PC-9 (cell line): ENCODE data around the gene TYROBP. TPM values are rescaled to one million over a fixed set of nuclear protein-coding genes. Genes with fewer than 3 reads are reported as not detected.

Experiments used
- BruUV-seq: library from RNA; stranded (reverse); fragments of 400-500 nt; replicated peaks from 2 replicates; lab custom pipeline; 2021; lab: Mats Ljungman, UMichigan
- CTCF ChIA-PET: fragments of 300-600 bp; sonication (Branson Sonifier 250); formaldehyde crosslinking; loops from one replicate; lab custom pipeline; 2022; ENCODE audit warnings: antibody characterized with exemption; lab: Charles Lee
- POLR2A ChIA-PET: fragments of 300-600 bp; sonication (Branson Sonifier 250); formaldehyde crosslinking; loops from one replicate; lab custom pipeline; 2022; ENCODE audit warnings: antibody characterized with exemption; ENCODE audit not compliant: unreplicated experiment; lab: Charles Lee
- DNase-seq, 2 experiments: peaks; one replicate each; pipeline versions ENCODE4 v3.0.0 to v3.0.0-alpha.2; 2015 to 2022; ENCODE audit warnings: mixed read lengths in 1 of 2
- H2AFZ ChIP-seq: fragments of 200-600 bp; sonication (generic); 2 replicates; pipeline ENCODE4 v1.8.1; 2017; ENCODE audit warnings: antibody characterized with exemption
- H3F3A ChIP-seq: fragments of 200-600 bp; sonication (generic); 2 replicates; pipeline ENCODE4 v1.8.1; 2017; ENCODE audit warnings: antibody characterized with exemption, mild to moderate bottlenecking, low read depth; ENCODE audit not compliant: insufficient read depth
- H3K27ac ChIP-seq: fragments of 200-600 bp; sonication (generic); 2 replicates; pipeline ENCODE4 v1.6.1; 2016; ENCODE audit warnings: mixed run types
- H3K27me3 ChIP-seq: fragments of 200-600 bp; sonication (generic); 2 replicates; pipeline ENCODE4 v1.6.1; 2016; ENCODE audit warnings: low read depth, mixed run types; ENCODE audit not compliant: insufficient read depth
- H3K36me3 ChIP-seq: fragments of 200-600 bp; sonication (generic); 2 replicates; pipeline ENCODE4 v1.6.1; 2016; ENCODE audit warnings: low read depth, mixed run types
- H3K4me1 ChIP-seq: fragments of 200-600 bp; sonication (generic); replicated peaks from 2 replicates; pipeline ENCODE4 v1.6.1; 2016; ENCODE audit warnings: mixed run types; ENCODE audit not compliant: insufficient read depth
- H3K4me2 ChIP-seq: fragments of 200-600 bp; sonication (generic); 2 replicates; pipeline ENCODE4 v1.6.1; 2017; ENCODE audit warnings: mixed run types
- H3K4me3 ChIP-seq: fragments of 200-600 bp; sonication (generic); 2 replicates; pipeline ENCODE4 v1.6.1; 2016; ENCODE audit warnings: mixed run types
- H3K79me2 ChIP-seq: fragments of 200-600 bp; sonication (generic); 2 replicates; pipeline ENCODE4 v1.6.1; 2017; ENCODE audit warnings: low read depth, mixed run types
- H3K9me2 ChIP-seq: fragments of 200-600 bp; sonication (generic); 2 replicates; pipeline ENCODE4 v1.8.1; 2017; ENCODE audit warnings: mild to moderate bottlenecking; ENCODE audit not compliant: insufficient read depth
- H3K9me3 ChIP-seq: fragments of 200-600 bp; sonication (generic); 2 replicates; pipeline ENCODE4 v1.8.1; 2016; ENCODE audit warnings: low read depth; ENCODE audit not compliant: insufficient read depth
- H4K20me1 ChIP-seq: fragments of 200-600 bp; sonication (generic); 2 replicates; pipeline ENCODE4 v1.8.1; 2017; ENCODE audit not compliant: insufficient read depth
- CTCF ChIP-seq: fragments of 200-600 bp; sonication (generic); conservative IDR thresholded peaks from 2 replicates; pipeline ENCODE4 v1.6.1; 2017; ENCODE audit warnings: mixed run types, antibody characterized with exemption, mild to moderate bottlenecking, moderate library complexity
- EZH2 ChIP-seq: fragments of 200-600 bp; sonication (generic); IDR thresholded peaks from 2 replicates; pipeline ENCODE4 v1.8.0; 2017; ENCODE audit warnings: antibody characterized with exemption, low read depth
- intact Hi-C: fragments of 100-400 bp; cut with micrococcal nuclease; formaldehyde crosslinking; loops from one replicate; pipeline ENCODE4 v1.10.0; 2022; ENCODE audit not compliant: unreplicated experiment
- total RNA-seq: library from RNA; stranded (reverse); gene quantifications from 2 replicates; pipeline ENCODE4 v1.2.3, GENCODE V29; 2021

The TYROBP gene
- total RNA-seq, 1 experiment from 2014 or later = not detected

DNA sequence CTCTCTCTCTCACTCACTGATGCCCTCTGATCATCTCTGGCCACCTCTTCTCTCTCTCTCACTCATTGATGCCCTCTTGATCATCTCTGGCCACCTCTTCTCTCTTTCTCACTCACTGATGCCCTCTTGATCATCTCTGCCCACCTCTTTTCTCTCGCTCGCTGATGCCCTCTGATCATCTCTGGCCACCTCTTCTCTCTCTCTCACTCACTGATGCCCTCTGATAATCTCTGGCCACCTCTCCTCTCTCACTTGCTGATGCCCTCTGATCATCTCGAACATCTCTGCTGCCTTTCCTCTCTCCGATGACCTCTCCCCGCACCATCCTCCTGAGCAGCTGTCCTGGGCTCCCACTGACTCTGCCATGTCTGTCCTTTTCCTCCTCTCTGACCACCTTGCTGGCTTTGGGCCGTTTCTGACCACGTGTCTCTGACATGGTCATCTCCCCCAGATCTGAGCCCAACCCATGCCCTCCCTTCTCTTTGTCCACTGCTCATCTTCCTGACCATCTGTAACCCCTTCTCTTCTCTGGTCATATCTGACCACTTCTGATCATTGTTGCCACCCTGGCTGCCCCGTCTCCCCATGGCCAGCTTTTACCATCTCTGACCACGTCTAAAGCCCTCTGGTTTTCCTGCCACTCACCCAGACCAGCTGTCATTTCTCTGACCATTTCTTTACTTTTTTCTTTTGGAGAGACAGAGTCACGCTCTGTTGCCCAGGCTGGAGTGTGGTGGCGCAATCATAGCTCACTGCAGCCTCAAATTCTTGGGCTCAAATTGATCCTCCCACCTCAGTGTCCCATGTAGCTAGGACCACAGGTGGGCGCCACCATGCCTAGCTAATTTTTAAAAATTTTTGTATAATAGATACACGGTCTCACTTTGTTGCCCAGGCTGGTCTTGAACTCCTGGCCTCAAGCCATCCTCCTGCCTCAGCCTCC lies 30.5 kb upstream of the TYROBP start:
- no peak overlapping the region for H2AFZ ChIP-seq
- intact Hi-C loops = loop anchor here (10.0 kb wide), 1 partner anchor 624 kb away; no protein-coding TSS in a partner anchor
- no TSS peak for BruUV-seq
- H3K9me2 ChIP-seq = no peaks in the 10 kb centered on the region
- H3K36me3 ChIP-seq = no peaks in the 10 kb centered on the region
- TF ChIP-seq EZH2 (no peak), CTCF (no peak)
- H3F3A ChIP-seq = no peaks in the 10 kb centered on the region; the same call in 1 of the 2 replicates
- no peak overlapping the region for H3K27ac ChIP-seq
- H3K4me3 ChIP-seq = no peak overlapping the region
- peaks cover 24% of the 10 kb centered on the region for H3K4me1 ChIP-seq
- no peak for DNase-seq
- H3K9me3 ChIP-seq = no peaks in the 10 kb centered on the region
- H3K27me3 ChIP-seq = no peaks in the 10 kb centered on the region
- no peaks in the 10 kb centered on the region; the same call in 1 of the 2 replicates for H4K20me1 ChIP-seq
- H3K4me2 ChIP-seq = peak overlapping the region; percentile 100
- CTCF ChIA-PET = interaction anchor here (0.6 to 0.7 kb wide), 2 partner anchors 117 to 240 kb away, joined by 3 to 4 read pairs; no protein-coding TSS in a partner anchor
- POLR2A ChIA-PET = interaction anchor here (0.6 kb wide), 1 partner anchor 76 kb away, joined by 5 read pairs; the partner anchor contains the start of gene ALKBH6
- H3K79me2 ChIP-seq = 0 out of 2 replicates have a peak, but pooled peaks cover 5% of the 10 kb centered on the region

- Histone ChIP-seq H3K27me3 (no peaks in the 10 kb centered on the region), H3K4me3 (peak overlapping the region; percentile 88), H3K27ac (no peak overlapping the region), H3F3A (peaks cover 1% of the 10 kb centered on the region; the same call in 1 of the 2 replicates), H3K36me3 (no peaks in the 10 kb centered on the region), H3K4me1 (peaks cover 24% of the 10 kb centered on the region), H3K79me2 (0 out of 2 replicates have a peak, but pooled peaks cover 5% of the 10 kb centered on the region), H4K20me1 (no peaks in the 10 kb centered on the region; the same call in 1 of the 2 replicates), H3K9me3 (no peaks in the 10 kb centered on the region), H2AFZ (no peak overlapping the region), H3K4me2 (peak overlapping the region; percentile 100), H3K9me2 (no peaks in the 10 kb centered on the region)
- TF ChIP-seq CTCF = no peak
- no peak for TF ChIP-seq EZH2
- ChIA-PET POLR2A (interaction anchor here (0.6 kb wide), 1 partner anchor 35 kb away, joined by 17 read pairs; no protein-coding TSS in a partner anchor), CTCF (interaction anchor here (0.7 kb wide), 1 partner anchor 116 kb away, joined by 3 read pairs; the partner anchor contains the start of gene THAP8)
- BruUV-seq = no TSS peak
- no peak for DNase-seq
- intact Hi-C loops = loop anchor here (10.0 kb wide), 1 partner anchor 623 kb away; no protein-coding TSS in a partner anchor
Observed at GRCh38 chr19:35937345-35938281, 29.5 kb upstream of the TYROBP start.
